Measurements from ENCODE around the gene CDYL.

The CDYL gene

DNA sequence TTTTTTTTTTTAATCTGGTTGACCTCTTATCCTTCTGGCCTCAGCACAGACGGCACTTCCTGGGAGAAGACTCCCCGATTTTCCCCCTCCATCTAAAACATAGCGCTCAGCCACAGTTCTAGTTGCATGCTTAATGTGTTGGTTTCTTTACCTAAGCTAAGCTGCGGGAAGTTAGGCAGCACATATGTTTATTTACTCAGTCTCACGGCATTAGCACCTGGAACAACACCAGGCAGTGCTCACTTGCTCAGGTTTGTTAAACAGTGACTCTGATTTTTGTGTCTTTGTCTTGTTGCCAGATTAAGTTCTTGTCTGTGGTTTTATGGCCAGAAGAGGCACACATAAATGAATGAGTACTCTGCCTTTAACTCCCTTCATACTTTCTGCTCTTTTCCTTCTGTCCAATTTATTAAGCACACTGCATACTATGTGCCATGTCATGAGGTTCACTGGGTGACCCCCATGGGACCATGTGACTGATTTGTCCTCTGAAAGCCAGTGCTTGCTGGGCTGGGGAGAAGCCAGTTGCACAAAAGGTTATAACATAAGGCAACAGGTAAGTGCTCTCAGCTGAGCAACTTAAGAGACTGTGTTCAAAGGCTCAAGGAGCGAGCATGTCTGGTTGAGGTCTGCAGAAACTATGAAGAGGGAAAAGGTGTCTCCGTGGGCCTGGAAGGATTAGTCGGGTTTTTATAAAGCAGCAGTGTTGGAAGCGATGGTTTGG is 134.0 kb downstream of the CDYL start:
- no peaks in the 10 kb centered on the region for H3K36me3 ChIP-seq (ENCODE audit: insufficient read depth)
- H2AFZ ChIP-seq (ENCODE audit: low read depth) = no peak overlapping the region
- no peak overlapping the region for H3K4me3 ChIP-seq (IDR thresholded peaks at IDR 0.05; ENCODE audit: insufficient read depth, low read depth, low read length)
- peaks cover 57% of the 10 kb centered on the region for H3K4me1 ChIP-seq (ENCODE audit: low read depth, poor library complexity, severe bottlenecking)
- no peak overlapping the region for H3K27ac ChIP-seq
- H3K27me3 ChIP-seq (ENCODE audit: insufficient read depth, low read depth) = no peaks in the 10 kb centered on the region
- H3K79me2 ChIP-seq (ENCODE audit: insufficient read depth, low read depth) = peaks cover 94% of the 10 kb centered on the region; the same call in 1 of the 2 replicates
- H3K4me2 ChIP-seq = no peak overlapping the region
- no peak overlapping the region for H3K9ac ChIP-seq
- 0 out of 2 replicates have a peak, but pooled peaks cover 8% of the 10 kb centered on the region for H4K20me1 ChIP-seq (ENCODE audit: insufficient read depth)
- TF ChIP-seq, protein P1, sequence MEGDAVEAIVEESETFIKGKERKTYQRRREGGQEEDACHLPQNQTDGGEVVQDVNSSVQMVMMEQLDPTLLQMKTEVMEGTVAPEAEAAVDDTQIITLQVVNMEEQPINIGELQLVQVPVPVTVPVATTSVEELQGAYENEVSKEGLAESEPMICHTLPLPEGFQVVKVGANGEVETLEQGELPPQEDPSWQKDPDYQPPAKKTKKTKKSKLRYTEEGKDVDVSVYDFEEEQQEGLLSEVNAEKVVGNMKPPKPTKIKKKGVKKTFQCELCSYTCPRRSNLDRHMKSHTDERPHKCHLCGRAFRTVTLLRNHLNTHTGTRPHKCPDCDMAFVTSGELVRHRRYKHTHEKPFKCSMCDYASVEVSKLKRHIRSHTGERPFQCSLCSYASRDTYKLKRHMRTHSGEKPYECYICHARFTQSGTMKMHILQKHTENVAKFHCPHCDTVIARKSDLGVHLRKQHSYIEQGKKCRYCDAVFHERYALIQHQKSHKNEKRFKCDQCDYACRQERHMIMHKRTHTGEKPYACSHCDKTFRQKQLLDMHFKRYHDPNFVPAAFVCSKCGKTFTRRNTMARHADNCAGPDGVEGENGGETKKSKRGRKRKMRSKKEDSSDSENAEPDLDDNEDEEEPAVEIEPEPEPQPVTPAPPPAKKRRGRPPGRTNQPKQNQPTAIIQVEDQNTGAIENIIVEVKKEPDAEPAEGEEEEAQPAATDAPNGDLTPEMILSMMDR (conservative IDR thresholded peaks at IDR 0.05; ENCODE audit: low read depth, low read length) = no peak

DNA sequence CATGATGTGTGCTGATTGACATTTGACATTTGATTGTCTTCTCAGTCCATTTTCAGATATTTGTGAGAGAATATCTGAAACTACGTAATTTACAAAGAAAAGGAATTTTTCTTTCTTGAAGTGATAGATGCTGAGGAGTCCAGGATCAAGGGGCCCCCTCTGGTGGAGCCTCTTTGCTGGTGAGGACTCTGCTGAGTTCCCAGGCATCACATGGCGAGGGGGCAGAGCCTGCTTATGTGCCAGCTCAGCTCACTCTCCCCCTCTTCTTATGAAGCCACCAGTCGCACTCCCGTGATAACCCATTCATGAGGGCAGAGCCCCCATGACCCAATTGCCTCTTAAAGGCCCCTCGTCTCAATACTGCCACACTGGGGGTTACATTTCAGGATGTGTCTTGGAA is 136.4 kb downstream of the CDYL start:
- H3K4me2 ChIP-seq = no peak overlapping the region
- no peak overlapping the region for H2AFZ ChIP-seq (ENCODE audit: low read depth)
- no peak overlapping the region for H3K27ac ChIP-seq
- no peaks in the 10 kb centered on the region for H3K27me3 ChIP-seq (ENCODE audit: insufficient read depth, low read depth)
- H3K4me1 ChIP-seq (ENCODE audit: low read depth, poor library complexity, severe bottlenecking) = peaks cover 57% of the 10 kb centered on the region
- peaks cover 94% of the 10 kb centered on the region for H3K79me2 ChIP-seq (ENCODE audit: insufficient read depth, low read depth)
- H3K4me3 ChIP-seq (IDR thresholded peaks at IDR 0.05; ENCODE audit: insufficient read depth, low read depth, low read length) = no peak overlapping the region
- TF ChIP-seq, protein P1 (conservative IDR thresholded peaks at IDR 0.05; ENCODE audit: low read depth, low read length) = no peak
- H4K20me1 ChIP-seq (ENCODE audit: insufficient read depth) = 0 out of 2 replicates have a peak, but pooled peaks cover 5% of the 10 kb centered on the region
- H3K36me3 ChIP-seq (ENCODE audit: insufficient read depth) = no peaks in the 10 kb centered on the region
- H3K9ac ChIP-seq = no peak overlapping the region

DNA sequence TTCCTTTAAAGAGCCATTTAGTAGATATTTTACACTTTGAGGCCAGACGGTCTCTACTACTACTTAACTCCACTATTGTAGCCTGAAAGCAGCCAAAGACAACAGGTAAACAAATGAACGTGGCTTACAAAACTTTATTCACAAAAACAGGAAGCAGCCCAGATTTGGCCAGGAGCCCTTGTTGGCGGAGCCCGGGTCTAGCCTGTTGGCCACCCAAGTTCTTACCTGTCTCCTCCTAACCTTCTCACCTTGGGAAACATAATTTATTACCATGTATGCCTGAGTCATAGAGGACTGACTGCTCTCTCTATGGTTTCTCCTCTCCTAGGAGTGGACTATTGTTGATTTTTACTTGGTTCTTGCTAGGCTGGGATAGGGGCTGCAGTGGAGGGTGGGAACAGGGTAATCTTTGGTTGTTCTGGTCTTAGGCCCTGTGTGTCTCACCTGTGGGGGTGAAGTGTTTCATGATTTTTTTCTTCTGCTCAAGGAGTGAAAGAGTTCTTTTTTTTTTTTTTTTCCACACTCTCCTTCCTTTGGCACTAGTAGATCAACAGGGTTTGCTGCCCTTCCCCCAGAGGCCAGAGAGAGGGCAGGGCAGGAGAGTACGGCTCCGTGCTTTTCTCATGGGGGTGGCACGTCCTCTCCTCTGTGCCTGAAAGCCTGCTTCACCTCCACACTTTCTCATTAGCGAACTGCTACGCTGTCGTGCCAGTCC is 137.7 kb downstream of the CDYL start:
- Histone ChIP-seq H3K79me2 (ENCODE audit: insufficient read depth, low read depth) (peaks cover 94% of the 10 kb centered on the region), H3K27me3 (ENCODE audit: insufficient read depth, low read depth) (no peaks in the 10 kb centered on the region), H3K4me1 (ENCODE audit: low read depth, poor library complexity, severe bottlenecking) (peaks cover 59% of the 10 kb centered on the region), H3K27ac (no peak overlapping the region), H3K36me3 (ENCODE audit: insufficient read depth) (no peaks in the 10 kb centered on the region), H2AFZ (ENCODE audit: low read depth) (no peak overlapping the region), H3K4me3 (IDR thresholded peaks at IDR 0.05; ENCODE audit: insufficient read depth, low read depth, low read length) (no peak overlapping the region), H3K4me2 (no peak overlapping the region), H4K20me1 (ENCODE audit: insufficient read depth) (peaks cover 11% of the 10 kb centered on the region; the same call in 1 of the 2 replicates), H3K9ac (no peak overlapping the region)
- TF ChIP-seq, protein P1 (conservative IDR thresholded peaks at IDR 0.05; ENCODE audit: low read depth, low read length) = no peak

DNA sequence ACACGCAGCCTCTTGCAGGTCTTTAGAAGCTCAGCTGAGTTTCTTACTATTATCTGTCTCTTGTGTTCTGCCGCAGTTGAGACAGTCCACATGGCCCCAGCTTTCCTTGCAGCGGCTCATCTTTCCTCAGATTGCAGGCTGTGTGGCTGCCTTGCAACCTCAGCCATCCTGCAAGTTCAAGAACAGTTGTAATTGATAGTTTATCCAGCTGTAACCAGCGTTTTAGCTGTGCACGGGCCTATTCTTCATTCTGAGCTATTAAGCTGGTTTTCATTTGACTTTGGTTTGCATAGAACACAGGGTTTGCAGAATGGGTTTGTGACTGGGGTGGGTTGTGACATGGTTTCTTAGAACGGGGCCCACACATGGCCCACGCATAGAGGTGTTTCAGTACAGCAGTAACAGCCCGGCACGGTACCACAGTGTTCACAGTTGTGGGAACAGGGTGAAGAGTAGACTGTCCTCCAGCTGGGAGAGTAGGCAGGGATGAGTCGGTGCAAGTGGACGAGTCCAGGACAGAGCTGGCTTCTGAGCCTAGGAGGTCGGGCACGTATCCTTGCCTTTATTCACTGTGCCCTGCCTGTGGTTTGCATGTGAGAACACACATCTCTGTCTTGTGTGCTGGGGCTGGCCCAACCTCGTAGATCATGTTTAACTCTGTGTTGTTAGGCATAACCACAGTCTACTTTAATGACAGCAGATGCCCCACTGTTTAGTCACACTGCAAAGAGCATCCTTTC is 138.4 kb downstream of the CDYL start:
- Histone ChIP-seq H3K27ac (no peak overlapping the region), H3K4me3 (IDR thresholded peaks at IDR 0.05; ENCODE audit: insufficient read depth, low read depth, low read length) (no peak overlapping the region), H4K20me1 (ENCODE audit: insufficient read depth) (peaks cover 11% of the 10 kb centered on the region; the same call in 1 of the 2 replicates), H3K9ac (no peak overlapping the region), H3K79me2 (ENCODE audit: insufficient read depth, low read depth) (peaks cover 94% of the 10 kb centered on the region), H3K4me1 (ENCODE audit: low read depth, poor library complexity, severe bottlenecking) (peaks cover 59% of the 10 kb centered on the region), H3K27me3 (ENCODE audit: insufficient read depth, low read depth) (no peaks in the 10 kb centered on the region), H2AFZ (ENCODE audit: low read depth) (no peak overlapping the region), H3K4me2 (no peak overlapping the region), H3K36me3 (ENCODE audit: insufficient read depth) (no peaks in the 10 kb centered on the region)
- TF ChIP-seq, protein P1 (conservative IDR thresholded peaks at IDR 0.05; ENCODE audit: low read depth, low read length) = no peak
